Left lung (tissue), 10 donors: Measurements from ENCODE around the gene SLC17A1. TPM values are rescaled to one million over a fixed set of nuclear protein-coding genes. Genes with fewer than 3 reads are reported as not detected.

Experiments used
- ATAC-seq: fragments of 200-7000 bp; cut with Tn5 transposase; one replicate; pipeline ENCODE4 v1.9.1; 2020; ENCODE audit warnings: moderate library complexity
- DNase-seq, 4 donors: peaks; one replicate each; pipeline ENCODE4 v3.0.0-alpha.2; 2013 to 2020
- H3K27ac ChIP-seq, 2 donors: fragments of 200-600 bp; sonication (generic) in 1 of 2; one replicate each; pipeline versions ENCODE4 v1.5.0 to v1.8.0; 2020 to 2021
- H3K27me3 ChIP-seq, 2 donors: fragments of 200-600 bp; sonication (generic) in 1 of 2; one replicate each; pipeline versions ENCODE4 v1.5.0 to v1.8.0; 2020 to 2021
- H3K36me3 ChIP-seq, 2 donors: fragments of 200-600 bp; sonication (generic) in 1 of 2; one replicate each; pipeline versions ENCODE4 v1.5.0 to v1.8.0; 2020 to 2021
- H3K4me1 ChIP-seq, 2 donors: fragments of 200-600 bp; one replicate each; pipeline ENCODE4 v1.8.0; 2021
- H3K4me3 ChIP-seq, 2 donors: fragments of 200-600 bp; sonication (generic) in 1 of 2; one replicate each; pipeline versions ENCODE4 v1.5.0 to v1.8.0; 2020 to 2021; ENCODE audit warnings: mild to moderate bottlenecking in 1 of 2
- H3K9me3 ChIP-seq, 2 donors: fragments of 200-600 bp; sonication (generic) in 1 of 2; one replicate each; pipeline versions ENCODE4 v1.5.0 to v1.8.0; 2020 to 2021
- intact Hi-C, 2 donors: fragments of 100-400 bp; cut with DNase I; formaldehyde crosslinking; loops; one replicate each; pipeline versions ENCODE4 v1.11.2 to v1.14.2; 2022
- polyA plus RNA-seq, 6 donors: library from polyadenylated mRNA; unstranded; fragments of 120-200 nt; gene quantifications; one replicate each; pipeline ENCODE4 v1.2.1, GENCODE V29; 2013; ENCODE audit not compliant: insufficient read length in 6 of 6
- total RNA-seq, 2 donors: library from RNA; stranded (reverse); fragmentation: NEBNext Ultra II Directional; extraction: Animal tissue kit (Norgen Biotek cat#: 25700); gene quantifications; one replicate each; pipeline ENCODE4 v1.2.1, GENCODE V29; 2021
- TF ChIP-seq, protein P1 (sequence below), 2 donors: fragments of 200-600 bp; sonication (generic) in 1 of 2; IDR thresholded peaks; one replicate each; pipeline versions ENCODE4 v1.5.0 to v1.8.0; 2021; ENCODE audit warnings: antibody characterized with exemption in 2 of 2
- donor health status: DM: no; HTN: yes; CAD: no.
- donor health status: DM: no; HTN: no; CAD: no.

SLC17A1 gene
- total and polyA plus RNA-seq, 8 donors, result 0.22 to 0.48 (median 0.30) TPM; not detected in 3

DNA sequence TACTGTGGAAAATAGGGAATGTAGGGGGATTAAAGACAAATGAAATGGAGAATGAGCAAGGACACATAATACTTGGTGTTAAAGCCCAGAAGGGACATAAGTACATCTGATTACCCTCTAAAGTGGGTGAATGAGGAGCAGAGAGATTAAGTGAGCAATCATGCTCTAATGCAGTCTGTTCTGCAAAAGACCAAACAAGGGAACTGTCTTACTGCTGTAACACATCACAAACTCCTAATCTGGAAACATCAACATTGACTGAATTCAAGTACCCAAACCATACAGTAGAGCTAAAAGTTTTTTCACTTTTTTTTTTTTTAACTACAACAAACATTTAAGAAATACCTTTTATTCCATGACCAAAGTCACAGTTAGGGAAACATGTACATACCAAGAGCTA, 96.6 kb downstream of the SLC17A1 start:
- TF ChIP-seq, protein P1, sequence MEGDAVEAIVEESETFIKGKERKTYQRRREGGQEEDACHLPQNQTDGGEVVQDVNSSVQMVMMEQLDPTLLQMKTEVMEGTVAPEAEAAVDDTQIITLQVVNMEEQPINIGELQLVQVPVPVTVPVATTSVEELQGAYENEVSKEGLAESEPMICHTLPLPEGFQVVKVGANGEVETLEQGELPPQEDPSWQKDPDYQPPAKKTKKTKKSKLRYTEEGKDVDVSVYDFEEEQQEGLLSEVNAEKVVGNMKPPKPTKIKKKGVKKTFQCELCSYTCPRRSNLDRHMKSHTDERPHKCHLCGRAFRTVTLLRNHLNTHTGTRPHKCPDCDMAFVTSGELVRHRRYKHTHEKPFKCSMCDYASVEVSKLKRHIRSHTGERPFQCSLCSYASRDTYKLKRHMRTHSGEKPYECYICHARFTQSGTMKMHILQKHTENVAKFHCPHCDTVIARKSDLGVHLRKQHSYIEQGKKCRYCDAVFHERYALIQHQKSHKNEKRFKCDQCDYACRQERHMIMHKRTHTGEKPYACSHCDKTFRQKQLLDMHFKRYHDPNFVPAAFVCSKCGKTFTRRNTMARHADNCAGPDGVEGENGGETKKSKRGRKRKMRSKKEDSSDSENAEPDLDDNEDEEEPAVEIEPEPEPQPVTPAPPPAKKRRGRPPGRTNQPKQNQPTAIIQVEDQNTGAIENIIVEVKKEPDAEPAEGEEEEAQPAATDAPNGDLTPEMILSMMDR (IDR thresholded peaks at IDR 0.05), result no peak
- intact Hi-C loops, result no loop called here
- Histone ChIP-seq H3K27ac (no peak overlapping the region), H3K4me3 (no peak overlapping the region), H3K27me3 (peaks cover 5 to 31% of the 10 kb centered on the region in 2 donors), H3K4me1 (no peaks in the 10 kb centered on the region), H3K9me3 (peaks cover 0 to 12% of the 10 kb centered on the region in 2 donors), H3K36me3 (no peaks in the 10 kb centered on the region)
- ATAC-seq, result no peak
- peak in 2 of 4 donors; percentile 40 to 42 for DNase-seq

Other genes starting within 250 kb of the SLC17A1 start
- gene SCGN, start 179.8 kb downstream of the SLC17A1 start, total RNA-seq, result not detected
- gene SCGN, start 179.8 kb downstream of the SLC17A1 start, polyA plus RNA-seq, result 1 to 10 TPM; 1.4 to 3.0 (median 1.7) TPM
- not detected for gene SLC17A4, start 77.3 kb downstream of the SLC17A1 start, total RNA-seq
- under 1 TPM in 1 of 6 donors, not detected in 5; 0.04 TPM for gene SLC17A4, start 77.3 kb downstream of the SLC17A1 start, polyA plus RNA-seq
- under 1 TPM in 1 of 2 donors, not detected in 1; 0.18 TPM for gene SLC17A3, start 42.2 kb upstream of the SLC17A1 start, total RNA-seq
- under 1 TPM in 3 of 6 donors, not detected in 3; 0.11 to 0.22 (median 0.20) TPM for gene SLC17A3, start 42.2 kb upstream of the SLC17A1 start, polyA plus RNA-seq
- not detected for gene SLC17A2, start 98.6 kb upstream of the SLC17A1 start, total RNA-seq
- not detected for gene SLC17A2, start 98.6 kb upstream of the SLC17A1 start, polyA plus RNA-seq
- gene TRIM38, start 130.8 kb upstream of the SLC17A1 start, total RNA-seq, result 10 to 100 TPM; 13.1 to 15.9 TPM
- 10 to 100 TPM; 11.9 to 16.5 (median 15.4) TPM for gene TRIM38, start 130.8 kb upstream of the SLC17A1 start, polyA plus RNA-seq